ENCODE data around the gene FGFRL1. TPM values are rescaled to one million over a fixed set of nuclear protein-coding genes. Genes with fewer than 3 reads are reported as not detected.

Gene FGFRL1
- total and polyA plus RNA-seq, 2 of the 13 experiments (the other 11 are each of a cell fraction or from before 2014, with no cell fraction given): 19.1 to 30.6 TPM

GRCh38 chr4:1028574-1029220 lies 17.3 kb downstream of the FGFRL1 start (continued):
- TF ChIP-seq CEBPZ (IDR thresholded peaks at IDR 0.05; ENCODE audit: low read length) (no peak), ZMYM2 (CRISPR knock-in tag; IDR thresholded peaks at IDR 0.05) (no peak), ZNF142 (CRISPR knock-in tag; IDR thresholded peaks at IDR 0.05) (no peak), SALL1 (CRISPR knock-in tag; IDR thresholded peaks at IDR 0.05) (0 out of 2 replicates have a peak, but pooled peaks have one; percentile 22), ZNF687 (CRISPR knock-in tag; IDR thresholded peaks at IDR 0.05) (peak; percentile 51), AGO2 (optimal IDR thresholded peaks at IDR 0.05; ENCODE audit: low read depth, low read length) (peak; percentile 81), NR2F2 (IDR thresholded peaks at IDR 0.05; ENCODE audit: borderline replicate concordance, low read depth) (no peak)

All from HepG2 (cell line).